Measurements from ENCODE around the gene CELF5.

Gene CELF5

GRCh38 chr19:3243819-3244700, 19.6 kb downstream of the CELF5 start:
- DNase-seq (ENCODE audit: low read depth in 2 of 2): no peak

- DNase-seq (ENCODE audit: low read depth in 2 of 2): no peak
Measured at GRCh38 chr19:3245050-3245449, 20.6 kb downstream of the CELF5 start.

- DNase-seq (ENCODE audit: low read depth in 2 of 2): no peak
Measured at GRCh38 chr19:3248728-3249326, 24.4 kb downstream of the CELF5 start.

- DNase-seq (ENCODE audit: low read depth in 2 of 2): no peak
Measured at GRCh38 chr19:3249408-3249807, 24.9 kb downstream of the CELF5 start.

- peak in 1 of 2 donors; percentile 19 for DNase-seq (ENCODE audit: low read depth in 2 of 2)
Measured at GRCh38 chr19:3250675-3251074, 26.2 kb downstream of the CELF5 start.

GRCh38 chr19:3251229-3251628, 26.8 kb downstream of the CELF5 start:
- no peak for DNase-seq (ENCODE audit: low read depth in 2 of 2)

GRCh38 chr19:3252650-3253049, 28.2 kb downstream of the CELF5 start:
- no peak for DNase-seq (ENCODE audit: low read depth in 2 of 2)

GRCh38 chr19:3253270-3253669, 28.8 kb downstream of the CELF5 start:
- no peak for DNase-seq (ENCODE audit: low read depth in 2 of 2)

- no peak for DNase-seq (ENCODE audit: low read depth in 2 of 2)
Measured at GRCh38 chr19:3254520-3254919, 30.1 kb downstream of the CELF5 start.

GRCh38 chr19:3257071-3257470, 32.6 kb downstream of the CELF5 start:
- DNase-seq (ENCODE audit: low read depth in 2 of 2): no peak

GRCh38 chr19:3262362-3262761, 37.9 kb downstream of the CELF5 start:
- DNase-seq (ENCODE audit: low read depth in 2 of 2): no peak

- DNase-seq (ENCODE audit: low read depth in 2 of 2): no peak
Measured at GRCh38 chr19:3263866-3264265, 39.4 kb downstream of the CELF5 start.

- DNase-seq (ENCODE audit: low read depth in 2 of 2): no peak
Measured at GRCh38 chr19:3265432-3265831, 41.0 kb downstream of the CELF5 start.

- DNase-seq (ENCODE audit: low read depth in 2 of 2): no peak
Measured at GRCh38 chr19:3266092-3266693, 41.7 kb downstream of the CELF5 start.

- DNase-seq (ENCODE audit: low read depth in 2 of 2): no peak
Measured at GRCh38 chr19:3266792-3267514, 42.5 kb downstream of the CELF5 start.

GRCh38 chr19:3268326-3268725, 43.9 kb downstream of the CELF5 start:
- no peak for DNase-seq (ENCODE audit: low read depth in 2 of 2)

GRCh38 chr19:3268763-3269162, 44.3 kb downstream of the CELF5 start:
- DNase-seq (ENCODE audit: low read depth in 2 of 2): no peak

GRCh38 chr19:3269916-3270671, 45.6 kb downstream of the CELF5 start:
- DNase-seq (ENCODE audit: low read depth in 2 of 2): no peak

GRCh38 chr19:3270902-3271301, 46.4 kb downstream of the CELF5 start:
- peak in 1 of 2 donors; percentile 29 for DNase-seq (ENCODE audit: low read depth in 2 of 2)

- DNase-seq (ENCODE audit: low read depth in 2 of 2): no peak
Measured at GRCh38 chr19:3272401-3272931, 48.0 kb downstream of the CELF5 start.

- DNase-seq (ENCODE audit: low read depth in 2 of 2): no peak
Measured at GRCh38 chr19:3272952-3273351, 48.5 kb downstream of the CELF5 start.

All from stimulated activated CD8-positive, alpha-beta memory T cell treated with anti-CD3 and anti-CD28 coated beads, Interleukin-7, amount 100 ng/mL, for 4 hours (primary cell).